Fibroblast of lung (primary cell): ENCODE data around the gene IKZF3. TPM values are rescaled to one million over a fixed set of nuclear protein-coding genes. Genes with fewer than 3 reads are reported as not detected.

Experiments
- DNase-seq, 2 donors: peaks; one replicate each; pipeline versions ENCODE4 v3.0.0 to v3.0.0-alpha.2; 2010; ENCODE audit warnings: low read depth in 2 of 2
- H2AFZ ChIP-seq: 2 replicates; pipeline ENCODE4 v1.5.1; 2012; ENCODE audit warnings: low read length, control low read depth, inconsistent platforms
- H3K27ac ChIP-seq: 2 replicates; pipeline ENCODE4 v1.5.1; 2011; ENCODE audit warnings: low read length, control low read depth; ENCODE audit not compliant: insufficient read depth
- H3K27me3 ChIP-seq: 2 replicates; pipeline ENCODE4 v1.5.1; 2011; ENCODE audit warnings: mild to moderate bottlenecking, low read length; ENCODE audit not compliant: control insufficient read depth, insufficient read depth
- H3K36me3 ChIP-seq: 2 replicates; pipeline ENCODE4 v1.5.1; 2011; ENCODE audit warnings: low read length; ENCODE audit not compliant: control insufficient read depth, insufficient read depth
- H3K4me1 ChIP-seq: 2 replicates; pipeline ENCODE4 v1.5.1; 2011; ENCODE audit warnings: low read length; ENCODE audit not compliant: control insufficient read depth, insufficient read depth; ENCODE audit errors: extremely low read depth
- H3K4me2 ChIP-seq: 2 replicates; pipeline ENCODE4 v1.5.1; 2011; ENCODE audit warnings: low read length, control low read depth; ENCODE audit not compliant: insufficient read depth; ENCODE audit errors: extremely low read depth
- H3K4me3 ChIP-seq, 4 experiments: fragments of 200-600 bp in 1 of 4; sonication (generic) in 1 of 4; replicated peaks in 1 of 4; 2 replicates each; pipeline ENCODE4 v1.5.1; 2011 to 2016; ENCODE audit warnings: low read length in 4 of 4, low read depth in 3 of 4, mild to moderate bottlenecking in 3 of 4, control low read depth in 2 of 4, inconsistent platforms in 1 of 4, mixed read lengths in 1 of 4; ENCODE audit not compliant: insufficient read depth in 1 of 4; ENCODE audit errors: control extremely low read depth in 1 of 4
- H3K79me2 ChIP-seq: 2 replicates; pipeline ENCODE4 v1.5.1; 2012; ENCODE audit warnings: mild to moderate bottlenecking, low read length, inconsistent platforms; ENCODE audit not compliant: control insufficient read depth, insufficient read depth
- H3K9ac ChIP-seq: 2 replicates; pipeline ENCODE4 v1.5.1; 2011; ENCODE audit warnings: mild to moderate bottlenecking, low read length, control low read depth; ENCODE audit not compliant: insufficient read depth
- H3K9me3 ChIP-seq: 2 replicates; pipeline ENCODE4 v1.5.1; 2012; ENCODE audit warnings: low read depth, low read length; ENCODE audit not compliant: control insufficient read depth, insufficient read depth
- H4K20me1 ChIP-seq: 2 replicates; pipeline ENCODE4 v1.5.1; 2011; ENCODE audit warnings: low read length; ENCODE audit not compliant: control insufficient read depth, insufficient read depth; ENCODE audit errors: extremely low read depth
- EZH2 ChIP-seq: IDR thresholded peaks from 2 replicates; pipeline ENCODE4 v1.5.1; 2012; ENCODE audit warnings: low read length, control low read depth, mild to moderate bottlenecking; ENCODE audit errors: missing control alignments
- polyA plus RNA-seq, 2 donors: library from polyadenylated mRNA; depleted of rRNA in 1 of 2; stranded (reverse) in 1 of 2; unstranded in 1 of 2; fragments of >200 nt; gene quantifications; 2 replicates each; pipeline ENCODE4 v1.2.1, GENCODE V29; 2011 to 2012; ENCODE audit warnings: missing spikeins in 1 of 2
- total RNA-seq: library from RNA; depleted of rRNA; stranded (reverse); fragments of >200 nt; gene quantifications from 2 replicates; pipeline ENCODE4 v1.2.1, GENCODE V29; 2014
- TF ChIP-seq, protein P1 (sequence below), 2 donors: IDR thresholded peaks in 1 of 2; conservative IDR thresholded peaks in 1 of 2; 1 replicate in 1 of 2; 2 replicates in 1 of 2; pipeline ENCODE4 v1.5.1; 2011 to 2012; ENCODE audit warnings: low read length in 2 of 2, control low read depth in 1 of 2, inconsistent platforms in 1 of 2, low read depth in 1 of 2, mild to moderate bottlenecking in 1 of 2

IKZF3 gene
- total and polyA plus RNA-seq, 2 donors (not counting 1 experiment from before 2014, with no cell fraction given), result not detected

DNA sequence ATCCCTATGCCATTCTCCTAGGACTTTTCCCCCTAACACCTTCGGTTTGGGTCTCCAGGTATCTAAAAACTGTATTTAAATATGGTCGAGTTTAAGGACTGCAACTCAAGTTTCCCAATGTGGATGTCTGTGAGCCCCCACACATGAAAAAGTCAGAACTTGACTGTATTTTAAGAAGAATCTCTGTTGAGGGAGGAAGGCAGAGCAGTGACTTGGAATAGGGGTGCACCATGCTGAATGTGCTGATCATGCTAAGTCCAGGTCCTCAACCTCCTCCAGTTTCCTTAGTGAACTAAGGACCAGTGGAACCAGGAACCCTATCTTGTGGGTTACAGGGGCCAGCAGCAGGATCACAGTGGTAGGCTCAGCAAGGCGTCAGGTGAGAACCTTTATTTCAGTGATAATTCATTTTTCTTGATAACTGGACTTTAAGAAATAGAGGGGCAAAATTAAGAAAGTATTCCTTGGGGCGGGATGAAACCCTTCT lies 106.9 kb downstream of the IKZF3 start:
- DNase-seq, result no peak
- Histone ChIP-seq H3K4me1 (peaks cover 2% of the 10 kb centered on the region), H3K4me2 (no peak overlapping the region), H3K36me3 (no peaks in the 10 kb centered on the region), H3K27me3 (peaks cover 5% of the 10 kb centered on the region), H3K79me2 (no peaks in the 10 kb centered on the region), H2AFZ (no peak overlapping the region), H3K9ac (no peak overlapping the region), H3K27ac (no peak overlapping the region), H4K20me1 (no peaks in the 10 kb centered on the region), H3K9me3 (no peaks in the 10 kb centered on the region), H3K4me3 (no peak overlapping the region)
- no peak for TF ChIP-seq EZH2
- TF ChIP-seq, protein P1, sequence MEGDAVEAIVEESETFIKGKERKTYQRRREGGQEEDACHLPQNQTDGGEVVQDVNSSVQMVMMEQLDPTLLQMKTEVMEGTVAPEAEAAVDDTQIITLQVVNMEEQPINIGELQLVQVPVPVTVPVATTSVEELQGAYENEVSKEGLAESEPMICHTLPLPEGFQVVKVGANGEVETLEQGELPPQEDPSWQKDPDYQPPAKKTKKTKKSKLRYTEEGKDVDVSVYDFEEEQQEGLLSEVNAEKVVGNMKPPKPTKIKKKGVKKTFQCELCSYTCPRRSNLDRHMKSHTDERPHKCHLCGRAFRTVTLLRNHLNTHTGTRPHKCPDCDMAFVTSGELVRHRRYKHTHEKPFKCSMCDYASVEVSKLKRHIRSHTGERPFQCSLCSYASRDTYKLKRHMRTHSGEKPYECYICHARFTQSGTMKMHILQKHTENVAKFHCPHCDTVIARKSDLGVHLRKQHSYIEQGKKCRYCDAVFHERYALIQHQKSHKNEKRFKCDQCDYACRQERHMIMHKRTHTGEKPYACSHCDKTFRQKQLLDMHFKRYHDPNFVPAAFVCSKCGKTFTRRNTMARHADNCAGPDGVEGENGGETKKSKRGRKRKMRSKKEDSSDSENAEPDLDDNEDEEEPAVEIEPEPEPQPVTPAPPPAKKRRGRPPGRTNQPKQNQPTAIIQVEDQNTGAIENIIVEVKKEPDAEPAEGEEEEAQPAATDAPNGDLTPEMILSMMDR (conservative IDR thresholded peaks at IDR 0.05 in 1 of 2, IDR thresholded peaks at IDR 0.05 in 1 of 2; ENCODE audit: low read depth in 1 of 2, low read length in 2 of 2), result no peak

DNA sequence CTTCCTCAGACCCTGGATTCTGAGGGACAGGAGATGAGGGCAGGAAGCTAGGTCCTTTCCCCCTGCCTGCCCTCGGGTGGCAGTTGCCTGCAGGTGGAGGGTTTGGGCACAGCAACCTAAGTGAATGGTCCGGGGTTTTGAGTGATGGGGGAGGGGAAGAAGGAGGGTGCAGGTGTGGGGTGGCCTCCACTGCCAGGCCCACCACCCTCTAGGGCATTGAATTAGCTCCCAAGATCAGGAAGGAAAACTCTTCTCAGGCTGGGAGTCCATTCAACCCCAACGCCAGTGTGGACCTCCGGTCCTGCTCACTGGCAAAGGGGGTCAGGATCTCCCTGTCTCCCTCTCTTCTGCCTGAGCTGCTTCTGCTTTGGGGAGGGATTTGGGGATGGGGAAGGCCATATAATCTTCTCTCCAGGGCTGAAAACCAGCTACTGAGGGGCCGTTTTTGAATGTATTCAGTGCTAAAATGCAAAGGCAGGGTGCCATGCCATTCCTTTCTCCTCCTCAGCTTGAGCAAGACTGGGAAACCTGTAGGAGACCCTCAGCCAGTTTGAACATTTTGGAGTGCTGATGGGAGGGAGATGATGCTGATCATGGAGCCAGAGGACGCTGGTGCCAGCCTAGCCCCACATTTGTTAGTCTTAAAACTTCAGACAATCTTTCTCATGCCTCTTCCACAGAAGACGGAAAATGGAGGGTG lies 107.6 kb downstream of the IKZF3 start:
- peaks cover 5% of the 10 kb centered on the region for H3K27me3 ChIP-seq
- no peaks in the 10 kb centered on the region for H3K36me3 ChIP-seq
- no peaks in the 10 kb centered on the region for H3K79me2 ChIP-seq
- no peak overlapping the region for H3K9ac ChIP-seq
- H3K4me1 ChIP-seq, result peaks cover 2% of the 10 kb centered on the region
- TF ChIP-seq, protein P1 (conservative IDR thresholded peaks at IDR 0.05 in 1 of 2, IDR thresholded peaks at IDR 0.05 in 1 of 2; ENCODE audit: low read depth in 1 of 2, low read length in 2 of 2), result no peak
- no peak for TF ChIP-seq EZH2
- no peaks in the 10 kb centered on the region for H4K20me1 ChIP-seq
- no peak overlapping the region for H2AFZ ChIP-seq
- no peak for DNase-seq
- no peak overlapping the region for H3K4me3 ChIP-seq
- H3K27ac ChIP-seq, result no peak overlapping the region
- H3K4me2 ChIP-seq, result no peak overlapping the region
- H3K9me3 ChIP-seq, result no peaks in the 10 kb centered on the region

DNA sequence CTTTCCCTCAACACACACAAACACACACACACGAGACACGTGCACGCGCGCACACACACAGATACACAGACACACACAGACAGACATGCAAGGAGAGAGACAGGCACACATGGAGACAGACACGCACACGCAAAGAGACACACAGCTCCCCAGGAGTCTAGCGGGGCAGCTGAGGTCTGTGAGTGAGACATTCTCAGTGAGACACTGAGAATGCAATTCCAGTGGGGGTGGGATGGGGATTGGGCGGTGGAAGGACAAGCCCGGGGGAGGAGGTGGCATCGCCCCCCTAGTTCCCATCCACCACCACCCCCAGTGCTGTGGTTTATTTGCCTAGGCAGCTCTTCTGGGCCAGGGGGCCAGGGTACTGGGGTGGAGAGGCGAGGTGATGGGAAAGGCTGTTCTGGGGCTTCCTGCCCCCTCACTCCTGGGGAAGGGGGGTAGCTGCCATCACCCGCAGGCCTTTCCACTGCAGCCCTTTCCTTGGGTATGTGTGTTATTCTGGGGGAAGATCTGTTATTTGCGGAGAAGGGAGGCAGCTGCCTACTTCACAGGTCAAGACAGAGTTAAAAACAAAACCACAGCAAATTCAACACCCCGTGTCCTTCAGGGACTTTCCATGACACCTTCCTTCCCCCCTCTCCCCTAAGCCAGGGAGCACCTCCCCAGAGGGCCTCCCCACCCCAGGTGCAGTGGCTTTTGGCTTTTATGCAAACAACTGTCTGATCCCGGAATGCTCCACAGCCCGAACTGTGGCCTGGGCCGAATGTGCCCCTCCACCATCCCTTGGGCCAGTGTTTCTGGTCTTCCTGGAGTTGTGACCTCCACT lies 108.3 kb downstream of the IKZF3 start:
- Histone ChIP-seq H2AFZ (no peak overlapping the region), H3K9me3 (no peaks in the 10 kb centered on the region), H3K27ac (no peak overlapping the region), H3K36me3 (no peaks in the 10 kb centered on the region), H3K4me1 (peaks cover 2% of the 10 kb centered on the region), H3K4me3 (no peak overlapping the region), H3K79me2 (no peaks in the 10 kb centered on the region), H4K20me1 (no peaks in the 10 kb centered on the region), H3K9ac (no peak overlapping the region), H3K4me2 (no peak overlapping the region), H3K27me3 (peaks cover 5% of the 10 kb centered on the region)
- TF ChIP-seq, protein P1 (conservative IDR thresholded peaks at IDR 0.05 in 1 of 2, IDR thresholded peaks at IDR 0.05 in 1 of 2; ENCODE audit: low read depth in 1 of 2, low read length in 2 of 2), result no peak
- TF ChIP-seq EZH2, result no peak
- no peak for DNase-seq
